HAP-1 (cell line): Measurements from ENCODE around the gene TAF4.

ENCODE experiments used
- DNase-seq, 2 experiments: peaks; one replicate each; pipeline ENCODE4 v3.0.0-alpha.2; 2016 to 2020; ENCODE audit warnings: low spot score in 2 of 2
- H3K27me3 ChIP-seq: fragments of 250-450 bp; sonication (Bioruptor Pico); 2 replicates; pipeline ENCODE4 v1.5.1; 2020; ENCODE audit warnings: low read depth, mild to moderate bottlenecking, moderate library complexity
- H3K36me3 ChIP-seq: fragments of 250-450 bp; sonication (Bioruptor Pico); replicated peaks from 2 replicates; pipeline ENCODE4 v1.5.1; 2020; ENCODE audit warnings: mild to moderate bottlenecking
- H3K4me1 ChIP-seq: fragments of 250-450 bp; sonication (Bioruptor Pico); 2 replicates; pipeline ENCODE4 v1.5.1; 2020; ENCODE audit warnings: mild to moderate bottlenecking
- H3K4me3 ChIP-seq: fragments of 250-450 bp; sonication (Bioruptor Pico); 2 replicates; pipeline ENCODE4 v1.5.1; 2020; ENCODE audit warnings: mild to moderate bottlenecking, moderate library complexity
- H3K9me3 ChIP-seq: fragments of 250-450 bp; sonication (Bioruptor Pico); 2 replicates; pipeline ENCODE4 v1.5.1; 2020; ENCODE audit warnings: mild to moderate bottlenecking, moderate library complexity
- in situ Hi-C: fragments of 300-500 bp; cut with MboI; formaldehyde crosslinking; loops from 3 replicates; pipeline ENCODE4 v1.14.3; 2020; ENCODE audit warnings: low sequenced_read_pairs, inconsistent platforms, mixed read lengths

The TAF4 gene

DNA sequence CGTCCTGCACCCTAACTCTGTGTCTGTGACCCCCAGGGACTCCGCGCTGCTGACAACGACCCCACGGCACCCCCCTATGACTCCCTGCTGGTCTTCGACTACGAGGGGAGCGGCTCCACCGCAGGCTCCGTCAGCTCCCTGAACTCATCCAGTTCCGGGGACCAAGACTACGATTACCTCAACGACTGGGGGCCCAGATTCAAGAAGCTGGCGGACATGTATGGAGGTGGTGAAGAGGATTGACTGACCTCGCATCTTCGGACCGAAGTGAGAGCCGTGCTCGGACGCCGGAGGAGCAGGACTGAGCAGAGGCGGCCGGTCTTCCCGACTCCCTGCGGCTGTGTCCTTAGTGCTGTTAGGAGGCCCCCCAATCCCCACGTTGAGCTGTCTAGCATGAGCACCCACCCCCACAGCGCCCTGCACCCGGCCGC, 129.0 kb downstream of the TAF4 start:
- H3K4me1 ChIP-seq: no peaks in the 10 kb centered on the region
- no peaks in the 10 kb centered on the region for H3K27me3 ChIP-seq
- no peaks in the 10 kb centered on the region for H3K9me3 ChIP-seq
- H3K4me3 ChIP-seq: no peak overlapping the region
- peak in 1 of 2 experiments; percentile 4 for DNase-seq
- in situ Hi-C loops: no loop called here
- H3K36me3 ChIP-seq: no peaks in the 10 kb centered on the region

DNA sequence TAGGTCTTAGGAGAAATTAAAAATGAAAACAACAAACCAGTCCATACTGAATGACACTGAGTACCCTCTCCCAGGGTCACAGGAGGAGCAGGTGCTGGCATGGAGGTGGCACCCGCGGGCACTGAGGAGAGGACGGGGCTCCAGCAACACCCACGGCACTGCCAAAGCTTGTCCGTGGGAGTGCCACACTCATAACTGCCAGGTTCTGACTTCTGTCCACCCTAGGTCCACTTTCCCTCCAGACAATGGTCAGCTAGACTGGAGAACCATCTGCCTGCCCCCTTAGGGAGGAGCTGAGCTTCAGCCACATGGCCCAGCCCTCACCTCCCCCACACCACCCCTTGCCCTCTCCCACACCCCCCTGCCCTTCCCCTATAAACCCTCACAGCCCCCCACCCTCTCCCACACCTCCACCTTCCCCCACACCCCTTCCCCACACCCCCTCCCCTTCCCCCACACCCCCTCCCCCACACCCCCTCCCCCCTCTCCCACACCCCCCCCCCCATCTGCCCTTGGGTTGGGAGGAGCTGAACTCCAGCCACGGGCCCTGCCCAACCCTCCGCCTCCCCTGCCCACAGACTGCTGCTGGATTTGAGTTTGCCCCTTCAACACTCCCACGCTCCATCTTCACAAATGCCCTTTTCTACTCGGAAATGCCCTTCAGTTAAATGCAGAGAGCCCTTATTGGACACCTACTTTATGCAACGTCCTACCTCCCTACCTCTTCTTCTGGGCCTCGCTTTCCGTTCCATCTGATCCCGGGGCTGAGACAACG, 129.6 kb downstream of the TAF4 start:
- DNase-seq: peak in 1 of 2 experiments; percentile 1
- H3K36me3 ChIP-seq: no peaks in the 10 kb centered on the region
- H3K27me3 ChIP-seq: no peaks in the 10 kb centered on the region
- H3K9me3 ChIP-seq: no peaks in the 10 kb centered on the region
- no peak overlapping the region for H3K4me3 ChIP-seq
- in situ Hi-C loops: no loop called here
- no peaks in the 10 kb centered on the region for H3K4me1 ChIP-seq

DNA sequence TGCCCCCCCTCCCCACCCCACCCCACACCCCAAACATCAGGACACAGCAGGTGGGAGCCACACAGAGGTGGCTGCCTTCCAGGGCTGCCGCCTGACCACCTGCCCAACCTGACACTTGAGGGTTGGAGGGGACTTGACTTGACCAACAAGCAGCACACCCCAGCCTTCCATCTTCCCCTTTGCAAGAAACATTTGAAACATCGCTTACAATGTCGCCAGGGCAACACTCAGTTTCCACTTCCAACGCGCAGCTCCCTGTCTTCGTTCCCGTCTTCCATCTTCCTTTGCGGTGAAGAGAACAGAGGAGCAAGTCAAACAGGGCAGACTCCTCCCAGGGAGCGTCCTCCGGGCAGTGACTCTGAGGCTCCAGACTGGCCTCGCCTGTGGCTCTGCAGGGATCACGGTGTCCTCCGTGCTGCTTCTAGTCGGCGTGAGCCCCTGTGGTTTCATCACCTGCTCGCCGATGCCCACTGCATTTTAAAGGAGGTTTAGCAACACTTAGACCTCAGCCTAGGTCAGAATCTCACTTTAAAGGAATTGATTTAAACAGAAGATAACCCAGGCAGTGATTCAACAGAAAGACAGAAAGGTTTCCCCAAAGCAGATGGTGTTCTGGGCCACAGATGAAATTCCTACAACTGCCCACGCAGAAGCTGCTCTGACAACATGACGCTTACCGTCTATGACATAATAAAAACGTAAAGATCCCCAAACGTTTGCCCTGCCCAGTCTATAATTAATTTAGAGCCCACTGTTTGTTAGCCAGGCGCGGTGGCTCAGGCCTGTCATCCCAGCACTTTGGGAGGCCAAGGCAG, 130.8 kb downstream of the TAF4 start:
- no peak overlapping the region for H3K4me3 ChIP-seq
- in situ Hi-C loops: no loop called here
- no peaks in the 10 kb centered on the region for H3K27me3 ChIP-seq
- DNase-seq: peak in 1 of 2 experiments; percentile 3
- H3K36me3 ChIP-seq: no peaks in the 10 kb centered on the region
- H3K9me3 ChIP-seq: no peaks in the 10 kb centered on the region
- H3K4me1 ChIP-seq: no peaks in the 10 kb centered on the region

DNA sequence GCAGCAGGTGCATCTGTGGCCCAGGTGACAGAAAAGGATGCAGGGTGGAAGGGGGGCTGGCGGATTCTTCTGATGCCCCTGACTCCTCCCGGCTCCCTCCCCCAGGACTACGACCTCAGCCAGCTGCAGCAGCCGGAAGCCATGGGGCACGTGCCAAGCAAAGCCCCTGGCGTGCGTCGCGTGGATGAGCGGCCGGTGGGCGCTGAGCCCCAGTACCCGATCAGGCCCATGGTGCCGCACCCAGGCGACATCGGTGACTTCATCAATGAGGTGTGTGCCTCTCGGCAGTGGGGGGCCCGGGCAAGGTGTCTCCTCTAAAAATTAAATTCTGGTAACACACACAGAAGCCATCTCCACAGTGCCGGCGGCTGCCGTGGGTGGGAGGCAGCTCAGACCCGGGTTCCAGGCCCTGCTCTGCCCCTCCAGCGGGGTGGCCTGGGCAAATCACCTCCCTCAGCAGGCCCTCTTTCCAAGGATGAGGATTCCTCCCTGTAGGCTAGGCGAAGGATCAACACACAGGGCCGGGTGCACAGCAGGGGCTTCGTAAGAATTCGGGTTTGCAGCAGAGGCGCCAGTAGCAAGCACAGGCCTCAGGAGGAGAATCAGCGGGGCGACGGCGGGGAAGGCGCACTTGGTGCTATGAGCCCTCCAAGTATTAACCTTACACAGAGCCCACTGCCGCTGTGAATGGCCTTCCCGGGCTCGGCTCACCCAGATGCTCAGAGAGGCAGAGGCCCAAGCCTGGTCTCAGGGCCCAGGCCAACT, 131.5 kb downstream of the TAF4 start:
- no peaks in the 10 kb centered on the region for H3K36me3 ChIP-seq
- no peaks in the 10 kb centered on the region for H3K9me3 ChIP-seq
- peak in 1 of 2 experiments; percentile 6 for DNase-seq
- H3K4me3 ChIP-seq: no peak overlapping the region
- in situ Hi-C loops: no loop called here
- no peaks in the 10 kb centered on the region for H3K27me3 ChIP-seq
- no peaks in the 10 kb centered on the region for H3K4me1 ChIP-seq

- no peaks in the 10 kb centered on the region for H3K27me3 ChIP-seq
- no peaks in the 10 kb centered on the region for H3K36me3 ChIP-seq
- DNase-seq: peak in 1 of 2 experiments; percentile 5
- no peaks in the 10 kb centered on the region for H3K9me3 ChIP-seq
- in situ Hi-C loops: no loop called here
- H3K4me3 ChIP-seq: no peak overlapping the region
- no peaks in the 10 kb centered on the region for H3K4me1 ChIP-seq
Observed at GRCh38 chr20:61933481-61933950, 132.2 kb downstream of the TAF4 start.

DNA sequence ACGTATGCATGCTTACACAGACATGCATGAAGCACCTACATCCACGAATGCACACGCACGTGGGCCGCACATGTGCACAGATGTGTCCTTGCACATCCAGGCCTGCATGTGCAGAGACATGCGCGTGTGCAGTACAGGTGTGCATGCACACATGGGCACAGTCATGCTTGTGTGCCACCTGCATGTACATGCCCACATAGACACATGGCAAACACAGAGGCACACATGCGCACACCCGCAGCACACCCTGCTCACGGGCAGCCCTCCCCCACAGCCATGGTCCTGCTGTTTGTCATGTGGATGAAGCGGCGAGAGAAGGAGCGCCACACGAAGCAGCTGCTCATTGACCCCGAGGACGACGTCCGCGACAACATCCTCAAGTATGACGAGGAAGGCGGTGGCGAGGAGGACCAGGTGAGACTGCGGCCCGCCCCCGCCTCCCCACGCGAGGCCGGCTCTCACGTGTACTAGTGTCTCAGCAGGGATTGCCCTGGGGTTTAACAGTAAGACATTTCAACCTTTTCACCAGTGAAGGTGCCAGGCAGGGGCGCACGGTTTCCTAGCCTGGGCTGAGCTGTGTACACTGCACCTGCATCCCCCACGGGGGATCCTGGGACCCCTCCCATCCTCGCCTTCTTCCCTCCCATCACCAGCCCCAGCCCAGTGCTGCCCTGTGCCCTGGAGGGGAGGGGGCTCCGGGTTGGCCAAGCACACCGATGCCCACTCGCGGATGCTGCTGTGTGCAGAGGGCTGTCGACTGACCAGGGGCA, 132.8 kb downstream of the TAF4 start:
- no peaks in the 10 kb centered on the region for H3K36me3 ChIP-seq
- H3K9me3 ChIP-seq: no peaks in the 10 kb centered on the region
- H3K27me3 ChIP-seq: no peaks in the 10 kb centered on the region
- no peaks in the 10 kb centered on the region for H3K4me1 ChIP-seq
- in situ Hi-C loops: no loop called here
- DNase-seq: peak in 1 of 2 experiments; percentile 3
- H3K4me3 ChIP-seq: no peak overlapping the region

GRCh38 chr20:61932199-61932592, 133.5 kb downstream of the TAF4 start:
- H3K36me3 ChIP-seq: no peaks in the 10 kb centered on the region
- H3K27me3 ChIP-seq: no peaks in the 10 kb centered on the region
- no peak for DNase-seq
- in situ Hi-C loops: no loop called here
- H3K9me3 ChIP-seq: no peaks in the 10 kb centered on the region
- no peak overlapping the region for H3K4me3 ChIP-seq
- H3K4me1 ChIP-seq: no peaks in the 10 kb centered on the region

- Histone ChIP-seq H3K36me3 (no peaks in the 10 kb centered on the region), H3K9me3 (no peaks in the 10 kb centered on the region), H3K27me3 (no peaks in the 10 kb centered on the region), H3K4me3 (no peak overlapping the region), H3K4me1 (no peaks in the 10 kb centered on the region)
- in situ Hi-C loops: no loop called here
- DNase-seq: no peak
Observed at GRCh38 chr20:61931476-61932198, 134.0 kb downstream of the TAF4 start.

GRCh38 chr20:61930776-61931475, 134.8 kb downstream of the TAF4 start:
- no peaks in the 10 kb centered on the region for H3K4me1 ChIP-seq
- H3K27me3 ChIP-seq: no peaks in the 10 kb centered on the region
- in situ Hi-C loops: no loop called here
- no peaks in the 10 kb centered on the region for H3K36me3 ChIP-seq
- no peaks in the 10 kb centered on the region for H3K9me3 ChIP-seq
- H3K4me3 ChIP-seq: no peak overlapping the region
- DNase-seq: no peak

GRCh38 chr20:61929971-61930666, 135.6 kb downstream of the TAF4 start:
- DNase-seq: no peak
- no peaks in the 10 kb centered on the region for H3K9me3 ChIP-seq
- H3K4me3 ChIP-seq: no peak overlapping the region
- H3K4me1 ChIP-seq: no peaks in the 10 kb centered on the region
- no peaks in the 10 kb centered on the region for H3K36me3 ChIP-seq
- in situ Hi-C loops: no loop called here
- H3K27me3 ChIP-seq: no peaks in the 10 kb centered on the region

DNA sequence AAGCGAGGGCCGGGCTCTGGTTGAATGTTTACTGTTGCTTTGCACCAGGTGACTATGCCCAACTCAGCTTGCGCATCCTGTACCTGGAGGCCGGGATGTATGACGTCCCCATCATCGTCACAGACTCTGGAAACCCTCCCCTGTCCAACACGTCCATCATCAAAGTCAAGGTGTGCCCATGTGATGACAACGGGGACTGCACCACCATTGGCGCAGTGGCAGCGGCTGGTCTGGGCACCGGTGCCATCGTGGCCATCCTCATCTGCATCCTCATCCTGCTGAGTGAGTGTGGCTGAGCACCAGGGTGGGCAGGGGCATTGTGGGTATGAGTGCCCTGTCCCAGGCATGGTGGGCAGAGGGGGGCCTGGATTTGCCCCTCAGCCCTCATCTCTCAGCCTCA, 136.1 kb downstream of the TAF4 start:
- no peak for DNase-seq
- no peaks in the 10 kb centered on the region for H3K36me3 ChIP-seq
- H3K4me1 ChIP-seq: no peaks in the 10 kb centered on the region
- H3K9me3 ChIP-seq: no peaks in the 10 kb centered on the region
- no peak overlapping the region for H3K4me3 ChIP-seq
- in situ Hi-C loops: no loop called here
- no peaks in the 10 kb centered on the region for H3K27me3 ChIP-seq
